ENCODE data around the gene PSMG1.

- TF ChIP-seq CTCF (IDR thresholded peaks at IDR 0.05 in 4 of 5, conservative IDR thresholded peaks at IDR 0.05 in 1 of 5) (no peak), POLR2A (IDR thresholded peaks at IDR 0.05) (no peak)
Observed at GRCh38 chr21:39136711-39137110, 46.5 kb downstream of the PSMG1 start.
